WTC11 (cell line): Measurements from ENCODE around the gene SLC19A1. TPM values are rescaled to one million over a fixed set of nuclear protein-coding genes. Genes with fewer than 3 reads are reported as not detected.
A peak's percentile ranks its signal among the peaks of the same experiment; 100 is the strongest.

Source experiments
- ATAC-seq: fragments of 200-7000 bp; cut with Tn5 transposase; 2 replicates; pipeline ENCODE4 v1.10.0; 2021; ENCODE audit warnings: mild to moderate bottlenecking, moderate library complexity
- CTCF ChIA-PET: fragments of 300-600 bp; sonication (Branson Sonifier 250); formaldehyde crosslinking; loops from one replicate; lab custom pipeline; 2021; ENCODE audit warnings: antibody characterized with exemption; lab: Charles Lee
- POLR2A ChIA-PET: fragments of 350-600 bp; sonication (Branson Sonifier 250); formaldehyde crosslinking; loops from one replicate; lab custom pipeline; 2021; ENCODE audit warnings: antibody characterized with exemption; lab: Charles Lee
- DNase-seq: peaks from one replicate; pipeline ENCODE4 v3.0.0; 2021; ENCODE audit warnings: low spot score
- H3K27ac Mint-ChIP-seq: 2 replicates; pipeline ENCODE4 v1.8.0; 2021; ENCODE audit warnings: mixed read lengths
- H3K27me3 Mint-ChIP-seq: 2 replicates; pipeline ENCODE4 v1.8.0; 2021; ENCODE audit warnings: low read depth, mild to moderate bottlenecking, moderate library complexity, mixed read lengths
- H3K36me3 Mint-ChIP-seq: 2 replicates; pipeline ENCODE4 v1.8.0; 2021; ENCODE audit warnings: mixed read lengths
- H3K4me1 Mint-ChIP-seq: 2 replicates; pipeline ENCODE4 v1.8.0; 2022; ENCODE audit warnings: mixed read lengths
- H3K4me3 Mint-ChIP-seq: 2 replicates; pipeline ENCODE4 v1.8.0; 2021; ENCODE audit warnings: mild to moderate bottlenecking, moderate library complexity, mixed read lengths
- H3K9me3 Mint-ChIP-seq: 2 replicates; pipeline ENCODE4 v1.8.0; 2021; ENCODE audit warnings: mixed read lengths
- ARID4B ChIP-seq: sonication (generic); formaldehyde crosslinking; IDR thresholded peaks from 2 replicates; pipeline ENCODE4 v1.8.0; 2023; ENCODE audit warnings: missing genetic modification reagents, mild to moderate bottlenecking, borderline replicate concordance
- ATF3 ChIP-seq: sonication (generic); formaldehyde crosslinking; conservative IDR thresholded peaks from 2 replicates; pipeline ENCODE4 v1.8.1; 2022; ENCODE audit warnings: mild to moderate bottlenecking, missing genetic modification reagents
- CREB1 ChIP-seq: sonication (generic); formaldehyde crosslinking; IDR thresholded peaks from 2 replicates; pipeline ENCODE4 v1.8.0; 2023; ENCODE audit warnings: mild to moderate bottlenecking, missing genetic modification reagents
- E2F5 ChIP-seq: sonication (generic); formaldehyde crosslinking; IDR thresholded peaks from 2 replicates; pipeline ENCODE4 v1.8.1; 2022; ENCODE audit warnings: mild to moderate bottlenecking, moderate library complexity, missing genetic modification reagents
- EMX1 ChIP-seq: fragments of 250-450 bp; sonication (Bioruptor Pico); IDR thresholded peaks from 2 replicates; pipeline ENCODE4 v1.8.0; 2021; ENCODE audit warnings: mild to moderate bottlenecking
- ESRRA ChIP-seq: sonication (generic); formaldehyde crosslinking; IDR thresholded peaks from 2 replicates; pipeline ENCODE4 v1.8.1; 2022; ENCODE audit warnings: mild to moderate bottlenecking, missing genetic modification reagents, borderline replicate concordance
- ETV6 ChIP-seq: sonication (generic); formaldehyde crosslinking; IDR thresholded peaks from 2 replicates; pipeline ENCODE4 v1.8.1; 2022; ENCODE audit warnings: mild to moderate bottlenecking, missing genetic modification reagents
- MAX ChIP-seq: sonication (generic); formaldehyde crosslinking; IDR thresholded peaks from 2 replicates; pipeline ENCODE4 v1.8.0; 2022; ENCODE audit warnings: mild to moderate bottlenecking, missing genetic modification reagents
- MYBL2 ChIP-seq: sonication (generic); formaldehyde crosslinking; IDR thresholded peaks from 2 replicates; pipeline ENCODE4 v1.8.1; 2023; ENCODE audit warnings: mild to moderate bottlenecking, moderate library complexity, missing genetic modification reagents
- NFATC4 ChIP-seq: fragments of 250-450 bp; sonication (Bioruptor Pico); IDR thresholded peaks from 2 replicates; pipeline ENCODE4 v1.9.0; 2021; ENCODE audit warnings: mild to moderate bottlenecking
- PRRX2 ChIP-seq: fragments of 250-450 bp; sonication (Bioruptor Pico); IDR thresholded peaks from 2 replicates; pipeline ENCODE4 v1.8.0; 2021; ENCODE audit warnings: mild to moderate bottlenecking
- RORB ChIP-seq: fragments of 250-450 bp; sonication (Bioruptor Pico); IDR thresholded peaks from 2 replicates; pipeline ENCODE4 v1.9.0; 2021; ENCODE audit warnings: mild to moderate bottlenecking
- TCF7 ChIP-seq: sonication (generic); formaldehyde crosslinking; IDR thresholded peaks from 2 replicates; pipeline ENCODE4 v1.8.0; 2022; ENCODE audit warnings: mild to moderate bottlenecking, low read depth, missing genetic modification reagents, moderate library complexity
- TEAD1 ChIP-seq: sonication (generic); formaldehyde crosslinking; IDR thresholded peaks from 2 replicates; pipeline ENCODE4 v1.8.0; 2022; ENCODE audit warnings: mild to moderate bottlenecking, missing genetic modification reagents
- ZNF138 ChIP-seq: sonication (generic); formaldehyde crosslinking; conservative IDR thresholded peaks from 2 replicates; pipeline ENCODE4 v1.8.1; 2022; ENCODE audit warnings: mild to moderate bottlenecking, moderate library complexity, missing genetic modification reagents
- ZNF232 ChIP-seq: sonication (generic); formaldehyde crosslinking; IDR thresholded peaks from 2 replicates; pipeline ENCODE4 v1.8.0; 2022; ENCODE audit warnings: mild to moderate bottlenecking, missing genetic modification reagents
- ZNF532 ChIP-seq: fragments of 250-450 bp; sonication (Bioruptor Pico); IDR thresholded peaks from 2 replicates; pipeline ENCODE4 v1.9.0; 2021; ENCODE audit warnings: mild to moderate bottlenecking, borderline replicate concordance
- total RNA-seq: library from RNA; stranded (reverse); gene quantifications from 3 replicates; pipeline ENCODE4 v1.2.3, GENCODE V29; 2021

SLC19A1 gene
- total RNA-seq, 1 experiment from 2014 or later: 29.8 TPM

- TF ChIP-seq ZNF532 (CRISPR knock-in tag) (no peak), TCF7 (CRISPR knock-in tag) (no peak), E2F5 (CRISPR knock-in tag) (no peak), RORB (no peak), ZNF232 (no peak)
Measured at GRCh38 chr21:45525910-45526306, 16.3 kb downstream of the SLC19A1 start (continued).

GRCh38 chr21:45525153-45525909 lies 16.9 kb downstream of the SLC19A1 start:
- Mint-ChIP-seq H3K36me3 (peaks cover 41% of the 10 kb centered on the region), H3K4me1 (0 out of 2 replicates have a peak, but pooled peaks cover 4% of the 10 kb centered on the region), H3K4me3 (no peak overlapping the region), H3K27me3 (peaks cover 13% of the 10 kb centered on the region), H3K9me3 (peaks cover 20% of the 10 kb centered on the region), H3K27ac (no peak overlapping the region)
- ChIA-PET POLR2A (no interaction called here), CTCF (no interaction called here)
- peak; percentile 8 for DNase-seq
- TF ChIP-seq EMX1 (CRISPR knock-in tag) (no peak), ATF3 (CRISPR knock-in tag) (no peak), ARID4B (no peak), MYBL2 (no peak)
- ATAC-seq: no peak

- peaks cover 46% of the 10 kb centered on the region for H3K36me3 Mint-ChIP-seq
- H3K27ac Mint-ChIP-seq: no peak overlapping the region
- CTCF ChIA-PET: no interaction called here
- POLR2A ChIA-PET: no interaction called here
- H3K27me3 Mint-ChIP-seq: peaks cover 19% of the 10 kb centered on the region
- ATAC-seq (no peak), DNase-seq (peak; percentile 1)
- 0 out of 2 replicates have a peak, but pooled peaks cover 4% of the 10 kb centered on the region for H3K4me1 Mint-ChIP-seq
- peaks cover 26% of the 10 kb centered on the region for H3K9me3 Mint-ChIP-seq
- H3K4me3 Mint-ChIP-seq: no peak overlapping the region
- no peak for TF ChIP-seq ZNF532 (CRISPR knock-in tag)
- no peak for TF ChIP-seq PRRX2 (CRISPR knock-in tag)
- TF ChIP-seq TEAD1 (CRISPR knock-in tag): no peak
- no peak for TF ChIP-seq NFATC4 (CRISPR knock-in tag)
- no peak for TF ChIP-seq E2F5 (CRISPR knock-in tag)
- TF ChIP-seq MAX (CRISPR knock-in tag): no peak
- no peak for TF ChIP-seq CREB1 (CRISPR knock-in tag)
- no peak for TF ChIP-seq ETV6 (CRISPR knock-in tag)
- no peak for TF ChIP-seq ZNF138 (CRISPR knock-in tag)
- TF ChIP-seq ESRRA (CRISPR knock-in tag): no peak
Measured at GRCh38 chr21:45524756-45525152, 17.5 kb downstream of the SLC19A1 start.
